Neural progenitor cell (in vitro differentiated cells): Measurements from ENCODE around the gene NUP93. TPM values are rescaled to one million over a fixed set of nuclear protein-coding genes. Genes with fewer than 3 reads are reported as not detected.

Experiments
- DNase-seq: peaks from one replicate; pipeline ENCODE4 v3.0.0-alpha.2; 2016; ENCODE audit warnings: low spot score
- H2AFZ ChIP-seq: fragments of 200-600 bp; sonication (generic); replicated peaks from 2 replicates; pipeline ENCODE4 v1.6.1; 2016; ENCODE audit warnings: antibody characterized with exemption
- H3F3A ChIP-seq: fragments of 200-600 bp; sonication (generic); 2 replicates; pipeline ENCODE4 v1.6.1; 2016; ENCODE audit warnings: antibody characterized with exemption, low read depth
- H3K27ac ChIP-seq: fragments of 200-600 bp; sonication (generic); 2 replicates; pipeline ENCODE4 v1.5.1; 2016; ENCODE audit warnings: mild to moderate bottlenecking
- H3K27me3 ChIP-seq: fragments of 200-600 bp; sonication (generic); 2 replicates; pipeline ENCODE4 v1.6.1; 2016; ENCODE audit warnings: mild to moderate bottlenecking, moderate library complexity
- H3K36me3 ChIP-seq: fragments of 200-600 bp; sonication (generic); 2 replicates; pipeline ENCODE4 v1.5.1; 2016
- H3K4me1 ChIP-seq: fragments of 200-600 bp; sonication (generic); 2 replicates; pipeline ENCODE4 v1.6.1; 2016; ENCODE audit warnings: mixed run types
- H3K4me2 ChIP-seq: fragments of 200-600 bp; sonication (generic); 2 replicates; pipeline ENCODE4 v1.6.1; 2016
- H3K4me3 ChIP-seq: fragments of 200-600 bp; sonication (generic); 2 replicates; pipeline ENCODE4 v1.5.1; 2016
- H3K79me2 ChIP-seq: fragments of 200-600 bp; sonication (generic); 2 replicates; pipeline ENCODE4 v1.6.1; 2016; ENCODE audit warnings: low read depth
- H3K9ac ChIP-seq: fragments of 200-600 bp; sonication (generic); 2 replicates; pipeline ENCODE4 v1.6.1; 2016
- H3K9me3 ChIP-seq: fragments of 200-600 bp; sonication (generic); 2 replicates; pipeline ENCODE4 v1.5.1; 2016; ENCODE audit warnings: low read depth
- H4K20me1 ChIP-seq: fragments of 200-600 bp; sonication (generic); 2 replicates; pipeline ENCODE4 v1.6.1; 2016; ENCODE audit warnings: low read depth
- H3K27ac Mint-ChIP-seq: 3 replicates; pipeline ENCODE4 v1.8.0; 2021; ENCODE audit warnings: mixed read lengths
- H3K27me3 Mint-ChIP-seq: 2 replicates; pipeline ENCODE4 v1.8.0; 2022; ENCODE audit warnings: low read depth, mild to moderate bottlenecking, inconsistent platforms, moderate library complexity, mixed read lengths; ENCODE audit not compliant: insufficient read depth
- H3K36me3 Mint-ChIP-seq: 3 replicates; pipeline ENCODE4 v1.8.0; 2021; ENCODE audit warnings: mixed read lengths
- H3K4me1 Mint-ChIP-seq: 3 replicates; pipeline ENCODE4 v1.8.0; 2021; ENCODE audit warnings: mixed read lengths
- H3K4me3 Mint-ChIP-seq: 3 replicates; pipeline ENCODE4 v1.8.0; 2021; ENCODE audit warnings: mild to moderate bottlenecking, moderate library complexity, mixed read lengths
- H3K9me3 Mint-ChIP-seq: 3 replicates; pipeline ENCODE4 v1.8.0; 2020; ENCODE audit warnings: mixed read lengths
- CTCF ChIP-seq: fragments of 200-600 bp; sonication (generic); IDR thresholded peaks from 2 replicates; pipeline ENCODE4 v1.5.1; 2017; ENCODE audit warnings: antibody characterized with exemption, mild to moderate bottlenecking
- EZH2 ChIP-seq: fragments of 200-600 bp; sonication (generic); IDR thresholded peaks from 2 replicates; pipeline ENCODE4 v1.6.1; 2017; ENCODE audit warnings: antibody characterized with exemption, mild to moderate bottlenecking, moderate library complexity
- EZH2phosphoT487 ChIP-seq: fragments of 200-600 bp; sonication (generic); IDR thresholded peaks from 2 replicates; pipeline ENCODE4 v1.6.1; 2017; ENCODE audit warnings: antibody characterized with exemption
- total RNA-seq: library from RNA; depleted of rRNA; stranded (reverse); fragments of >200 nt; gene quantifications from 2 replicates; pipeline ENCODE4 v1.2.3, GENCODE V29; 2015; ENCODE audit warnings: low replicate concordance

NUP93 gene
- total RNA-seq, 1 donor from 2014 or later = 116 TPM

DNA sequence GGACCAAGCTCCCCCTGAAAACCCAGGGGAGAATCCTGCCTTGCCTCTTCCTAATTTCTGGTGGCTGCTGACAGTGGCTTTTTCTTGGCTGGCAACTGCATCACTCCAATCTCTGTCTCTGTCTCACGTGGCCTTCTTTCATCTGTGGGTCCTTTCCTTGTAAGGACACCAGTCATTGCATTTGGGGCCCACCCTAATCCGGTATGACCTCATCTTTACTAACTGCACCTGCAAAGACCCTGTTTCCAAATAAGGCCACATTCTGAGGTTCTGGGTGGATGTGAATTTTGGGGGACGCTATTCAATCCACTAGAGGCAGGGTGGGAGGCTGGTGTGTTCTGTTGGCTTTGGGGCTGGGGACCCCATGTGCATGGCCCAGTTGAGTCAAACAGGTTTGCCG lies 146.1 kb downstream of the NUP93 start:
- H4K20me1 ChIP-seq = no peaks in the 10 kb centered on the region
- Mint-ChIP-seq H3K4me3 (no peak overlapping the region), H3K27me3 (peaks cover 8% of the 10 kb centered on the region), H3K4me1 (peaks cover 4% of the 10 kb centered on the region), H3K27ac (no peak overlapping the region), H3K9me3 (no peaks in the 10 kb centered on the region), H3K36me3 (no peaks in the 10 kb centered on the region)
- H3K4me1 ChIP-seq = no peaks in the 10 kb centered on the region
- no peaks in the 10 kb centered on the region for H3F3A ChIP-seq
- no peak overlapping the region for H3K4me3 ChIP-seq
- H3K27ac ChIP-seq = no peak overlapping the region
- H2AFZ ChIP-seq = no peak overlapping the region
- H3K4me2 ChIP-seq = no peak overlapping the region
- no peak for TF ChIP-seq EZH2
- no peak for TF ChIP-seq CTCF
- no peak for TF ChIP-seq EZH2phosphoT487
- no peaks in the 10 kb centered on the region for H3K27me3 ChIP-seq
- DNase-seq = no peak
- H3K9ac ChIP-seq = no peak overlapping the region
- no peaks in the 10 kb centered on the region for H3K9me3 ChIP-seq
- no peaks in the 10 kb centered on the region for H3K36me3 ChIP-seq
- H3K79me2 ChIP-seq = no peaks in the 10 kb centered on the region

DNA sequence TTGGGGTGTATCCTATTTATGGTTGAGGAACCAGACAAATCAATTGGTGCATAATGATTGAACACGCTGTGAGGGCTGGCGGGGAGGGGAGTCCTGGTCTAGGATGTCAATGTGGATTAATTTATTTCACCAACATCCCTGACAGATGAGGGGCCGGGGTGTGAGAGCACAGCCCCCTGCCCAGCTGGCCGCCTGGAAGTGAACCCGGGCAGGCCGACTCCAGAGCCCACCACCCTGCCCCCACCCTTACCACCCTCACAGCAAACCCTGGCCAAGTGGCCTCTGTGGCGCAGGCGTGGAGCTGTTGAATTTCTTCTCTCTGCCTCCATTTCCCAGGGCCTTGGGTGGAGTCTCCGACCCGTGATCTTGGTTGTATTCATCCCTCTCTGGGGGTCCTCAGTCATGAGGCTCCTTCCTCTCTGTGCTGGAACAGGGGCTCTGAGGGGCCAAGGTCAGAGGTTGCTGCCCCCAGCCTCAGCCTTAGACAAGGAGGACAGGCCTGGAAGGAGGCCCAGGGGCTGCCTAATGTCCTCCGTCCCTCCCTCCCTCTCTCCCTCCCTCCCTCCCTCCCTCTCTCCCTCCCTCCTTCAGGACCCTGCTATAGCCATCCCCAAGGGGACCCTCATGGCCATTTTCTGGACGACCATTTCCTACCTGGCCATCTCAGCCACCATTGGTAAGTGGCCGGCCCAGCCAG lies 147.7 kb downstream of the NUP93 start:
- no peak overlapping the region for H3K4me3 Mint-ChIP-seq
- TF ChIP-seq EZH2 = no peak
- TF ChIP-seq CTCF = no peak
- no peak for TF ChIP-seq EZH2phosphoT487
- H4K20me1 ChIP-seq = no peaks in the 10 kb centered on the region
- H3K9me3 Mint-ChIP-seq = no peaks in the 10 kb centered on the region
- H3K79me2 ChIP-seq = no peaks in the 10 kb centered on the region
- no peaks in the 10 kb centered on the region for H3K9me3 ChIP-seq
- no peak for DNase-seq
- H3K27me3 ChIP-seq = no peaks in the 10 kb centered on the region
- no peak overlapping the region for H3K27ac ChIP-seq
- H3K4me3 ChIP-seq = no peak overlapping the region
- H3K4me1 Mint-ChIP-seq = peaks cover 3% of the 10 kb centered on the region
- H3K27ac Mint-ChIP-seq = no peak overlapping the region
- no peak overlapping the region for H2AFZ ChIP-seq
- no peaks in the 10 kb centered on the region for H3K36me3 ChIP-seq
- H3K4me2 ChIP-seq = no peak overlapping the region
- peaks cover 7% of the 10 kb centered on the region for H3K27me3 Mint-ChIP-seq
- no peak overlapping the region for H3K9ac ChIP-seq
- no peaks in the 10 kb centered on the region for H3K36me3 Mint-ChIP-seq
- no peaks in the 10 kb centered on the region for H3F3A ChIP-seq
- no peaks in the 10 kb centered on the region for H3K4me1 ChIP-seq

- Histone ChIP-seq H3K4me1 (no peaks in the 10 kb centered on the region), H2AFZ (no peak overlapping the region), H4K20me1 (no peaks in the 10 kb centered on the region), H3K79me2 (no peaks in the 10 kb centered on the region), H3K4me2 (no peak overlapping the region), H3K27ac (no peak overlapping the region), H3K4me3 (no peak overlapping the region), H3K9ac (no peak overlapping the region), H3K36me3 (no peaks in the 10 kb centered on the region), H3F3A (no peaks in the 10 kb centered on the region), H3K27me3 (no peaks in the 10 kb centered on the region), H3K9me3 (no peaks in the 10 kb centered on the region)
- H3K4me3 Mint-ChIP-seq = no peak overlapping the region
- H3K9me3 Mint-ChIP-seq = no peaks in the 10 kb centered on the region
- no peak for DNase-seq
- H3K4me1 Mint-ChIP-seq = peaks cover 3% of the 10 kb centered on the region
- TF ChIP-seq EZH2phosphoT487 (no peak), CTCF (no peak), EZH2 (no peak)
- no peaks in the 10 kb centered on the region for H3K36me3 Mint-ChIP-seq
- H3K27me3 Mint-ChIP-seq = peaks cover 7% of the 10 kb centered on the region
- H3K27ac Mint-ChIP-seq = no peak overlapping the region
Measured at GRCh38 chr16:56878282-56878854, 148.4 kb downstream of the NUP93 start.
